Hematopoietic multipotent progenitor cell treated with erythropoietin and hydrocortisone succinate and interleukin-3 and kit ligand, for 6 days (in vitro differentiated cells): ENCODE data around the gene RNASE12.
"Not testable (repeated sequence)": the region's sequence is repeated elsewhere in the genome, so short reads cannot be mapped to it uniquely, and the experiment has no call there.

ENCODE experiments used
- DNase-seq: peaks from one replicate; pipeline ENCODE4 v3.0.0-alpha.2; 2015

The RNASE12 gene

DNA sequence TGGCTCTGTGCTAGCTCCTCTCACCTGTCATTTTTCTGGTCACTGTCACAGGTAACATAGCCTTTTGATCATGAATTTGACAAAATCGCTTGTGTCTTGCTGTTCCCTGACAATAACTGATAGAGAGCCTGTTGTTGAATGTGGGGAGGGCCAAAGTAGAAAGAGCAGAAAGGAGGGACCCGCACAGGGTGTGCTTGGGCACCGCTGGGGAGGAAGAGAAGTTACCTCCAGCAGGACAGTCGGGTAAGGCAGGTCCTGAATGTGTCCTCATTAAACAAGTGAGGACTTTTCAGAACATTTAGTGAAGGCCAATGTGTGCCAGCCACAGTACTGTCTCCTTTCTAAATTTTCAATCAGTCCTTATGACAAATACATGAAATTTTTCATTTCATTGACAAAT lies at the start of gene RNASE12:
TSS of gene RNASE12 (minus strand) at position 142 of the 400 bp plus-strand sequence. CDS start 653 bp downstream, outside the sequence.
- DNase-seq: no peak

DNA sequence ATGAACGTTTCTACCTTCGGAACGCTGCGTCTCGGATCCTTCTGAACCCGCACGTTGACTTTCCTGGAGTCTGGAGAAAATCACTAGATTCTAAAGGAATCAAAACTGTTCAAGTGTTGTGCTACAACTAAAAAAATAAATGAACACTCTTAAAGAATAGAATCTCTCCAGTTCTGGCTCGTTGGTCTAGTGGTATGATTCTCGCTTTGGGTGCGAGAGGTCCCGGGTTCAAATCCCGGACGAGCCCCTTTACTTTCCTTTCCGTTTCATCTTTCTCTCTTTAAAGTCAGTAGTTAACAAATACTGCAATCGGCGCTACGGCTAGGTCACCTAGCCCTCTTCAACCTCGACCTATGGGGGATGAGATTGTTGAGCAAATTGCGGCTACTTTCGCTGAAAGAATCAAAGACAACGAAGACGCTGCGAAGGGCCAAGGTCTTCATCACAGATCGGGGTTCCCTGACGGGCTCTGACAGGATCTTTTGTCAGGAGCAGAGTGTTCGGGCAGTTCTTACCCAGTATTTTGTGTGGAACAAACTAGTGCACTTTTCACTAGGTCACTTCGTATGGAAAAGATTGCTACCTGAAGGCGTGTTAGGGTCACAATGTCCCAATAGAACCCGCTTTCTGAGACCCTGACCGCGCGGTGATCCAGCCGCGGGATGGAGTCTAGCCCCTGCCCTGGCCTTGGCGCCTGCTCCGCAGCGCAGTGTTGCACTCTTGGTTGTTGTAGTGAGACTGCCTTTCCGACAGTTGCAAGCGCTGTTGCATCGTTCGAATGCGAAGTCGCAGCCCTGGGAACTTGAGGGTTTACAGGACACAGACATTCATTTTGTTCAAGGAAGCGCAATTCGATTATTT lies 41.9 kb upstream of the RNASE12 start:
- peak; percentile 92 for DNase-seq

DNA sequence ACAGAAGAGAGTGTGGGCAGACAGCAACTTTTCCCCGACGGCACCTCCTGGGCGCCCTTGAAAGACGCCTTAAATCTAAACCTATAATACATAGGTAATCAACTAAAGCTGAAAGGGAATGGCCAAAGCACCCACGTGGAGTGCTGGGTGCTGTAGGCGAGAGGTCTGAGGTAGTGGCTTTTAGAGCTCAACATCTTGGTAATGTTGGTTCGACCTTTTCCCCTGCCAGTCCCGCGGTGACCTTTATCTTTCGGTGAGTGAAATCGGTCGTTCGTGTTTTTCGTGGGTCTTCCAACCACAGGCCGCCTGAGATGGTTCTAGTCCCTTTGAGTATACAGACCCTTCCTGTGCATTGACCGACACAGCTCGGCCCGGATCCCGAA lies 41.3 kb upstream of the RNASE12 start:
- DNase-seq: peak; percentile 52

- peak; percentile 64 for DNase-seq
These were observed 40.8 kb upstream of the RNASE12 start for GRCh38 chr14:20631880-20632389.

DNA sequence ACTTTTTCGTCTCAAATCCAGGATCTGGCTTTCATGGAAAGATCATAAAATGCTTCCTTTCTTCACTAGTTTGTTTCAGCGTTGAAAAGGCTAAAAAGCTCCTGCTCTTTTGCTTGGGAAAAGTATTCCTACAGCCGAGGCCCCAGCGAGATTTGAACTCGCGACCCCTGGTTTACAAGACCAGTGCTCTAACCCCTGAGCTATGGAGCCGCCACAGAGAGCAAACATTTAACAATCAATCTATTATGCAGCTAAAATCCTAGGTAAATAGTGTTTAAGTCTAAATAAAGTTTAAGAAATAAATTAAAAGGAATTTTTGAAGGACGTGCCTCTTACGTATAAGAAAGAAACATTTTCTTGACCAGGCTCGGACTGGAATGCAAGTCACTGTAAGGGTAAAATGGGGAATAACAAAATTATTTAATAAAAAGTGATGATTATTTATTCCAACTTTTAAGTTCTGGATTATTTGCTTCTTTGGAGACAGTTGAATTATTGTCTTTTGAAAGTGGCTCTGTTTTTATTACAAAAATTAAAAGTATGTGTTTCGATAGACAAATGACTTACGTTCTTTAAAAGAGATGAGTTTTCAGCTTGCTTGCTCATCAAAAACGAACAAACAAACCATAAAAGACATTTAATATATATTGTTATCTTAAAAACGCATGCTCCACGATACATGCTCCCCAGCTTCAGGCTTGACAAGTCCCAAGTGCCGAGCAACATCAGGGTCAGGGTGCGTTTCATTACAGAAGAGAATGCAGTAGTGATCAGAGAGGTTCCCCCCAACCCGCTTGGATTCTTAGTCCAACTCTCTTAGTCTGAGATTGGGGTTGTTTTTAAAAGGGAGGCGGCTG lies 40.1 kb upstream of the RNASE12 start:
- peak; percentile 70 for DNase-seq

DNA sequence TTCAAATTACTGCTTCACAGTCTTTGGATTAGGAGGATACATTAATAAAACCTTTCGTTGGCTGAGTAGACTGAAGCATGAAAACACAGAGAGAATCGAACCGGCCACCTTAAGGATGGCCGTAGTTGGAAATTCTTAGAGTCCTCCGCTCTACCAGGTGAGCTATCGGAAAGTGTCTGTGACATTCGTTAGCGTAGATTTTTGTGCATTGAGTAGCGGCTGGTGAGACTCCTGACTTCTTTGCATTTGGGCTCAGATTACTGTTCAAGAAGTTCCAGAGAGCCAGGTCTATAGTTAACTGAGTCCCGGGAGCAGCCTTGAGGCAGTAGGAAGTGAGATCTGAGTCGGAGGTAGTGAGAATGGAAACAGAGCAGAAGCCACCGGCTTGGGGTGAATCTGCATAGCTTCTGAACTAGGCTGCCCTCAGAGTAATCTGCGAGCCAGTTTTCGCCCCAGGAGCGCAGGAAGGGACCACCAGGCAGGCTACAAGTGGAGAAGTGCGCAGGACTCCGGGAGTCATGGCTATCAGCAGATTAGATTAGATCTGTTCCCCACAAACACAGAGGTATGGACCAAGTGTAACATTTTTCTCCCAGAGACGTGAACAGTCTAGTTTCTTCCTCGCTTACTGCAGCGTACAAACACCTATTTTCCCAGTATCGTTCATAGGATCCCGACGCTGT lies 39.3 kb upstream of the RNASE12 start:
- DNase-seq: peak; percentile 79

GRCh38 chr14:20628063-20628854 lies 37.1 kb upstream of the RNASE12 start:
- DNase-seq: no peak

GRCh38 chr14:20627346-20628027 lies 36.3 kb upstream of the RNASE12 start:
- no peak for DNase-seq

- no peak for DNase-seq
These were observed 35.1 kb upstream of the RNASE12 start for GRCh38 chr14:20626274-20626673.

DNA sequence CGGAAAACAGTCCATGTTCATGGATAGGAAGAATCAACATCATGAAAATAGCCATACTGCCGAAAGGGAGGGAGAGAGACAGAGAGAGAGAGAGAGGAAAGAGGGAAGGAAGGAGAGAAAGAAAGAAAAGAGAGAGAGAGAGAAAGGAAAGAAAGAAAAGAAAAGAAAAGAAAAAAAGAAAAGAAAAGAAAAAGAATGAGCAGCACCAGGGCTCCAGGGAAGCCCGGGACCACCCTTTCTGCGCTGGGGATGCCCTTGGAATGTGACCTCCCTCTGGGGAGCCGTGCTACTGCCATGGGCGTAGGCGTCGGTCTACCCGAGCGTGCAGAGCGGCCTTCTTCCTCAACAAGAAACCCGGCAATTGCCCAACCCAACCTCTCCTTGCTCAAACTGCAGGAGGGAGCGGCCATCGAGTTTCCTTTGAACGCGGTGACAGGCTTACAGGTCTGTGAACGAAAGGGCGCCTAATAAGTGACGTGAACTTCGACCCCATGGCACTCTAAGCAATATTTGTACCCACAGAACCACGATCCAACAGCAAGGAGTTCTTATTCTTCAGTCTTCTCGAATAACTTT lies 33.4 kb upstream of the RNASE12 start:
- peak; percentile 92 for DNase-seq

- DNase-seq: peak; percentile 49
These were observed 32.6 kb upstream of the RNASE12 start for GRCh38 chr14:20623798-20624197.

DNA sequence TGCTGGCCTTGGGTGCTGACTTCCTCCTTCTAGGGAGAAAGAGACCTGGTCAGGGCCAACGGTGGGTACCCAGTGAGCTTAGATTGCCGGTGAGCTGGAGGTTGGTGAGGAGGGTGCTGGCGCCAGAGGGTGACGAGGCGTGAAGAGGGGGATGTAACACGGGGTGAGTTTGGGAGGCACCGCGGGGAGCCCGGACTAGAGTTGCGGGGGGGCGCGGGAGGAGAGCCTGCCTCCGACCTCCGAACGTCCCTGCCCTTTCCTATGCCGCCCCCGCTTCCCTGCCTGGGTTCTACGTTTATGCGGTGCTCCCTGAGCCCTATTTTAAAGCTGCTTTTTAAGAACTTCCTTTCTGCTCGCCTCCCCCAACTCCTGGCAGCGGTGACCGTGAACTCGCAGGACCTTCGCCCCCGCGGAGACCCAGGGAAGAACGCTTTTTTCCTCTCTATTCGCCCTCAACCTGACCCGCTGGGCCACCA lies 31.7 kb upstream of the RNASE12 start:
- DNase-seq: peak; percentile 40

GRCh38 chr14:20620798-20621478 lies 29.8 kb upstream of the RNASE12 start:
- no peak for DNase-seq

GRCh38 chr14:20619688-20620087 lies 28.5 kb upstream of the RNASE12 start:
- not testable (repeated sequence) for DNase-seq

GRCh38 chr14:20618271-20618749 lies 27.1 kb upstream of the RNASE12 start:
- DNase-seq: peak; percentile 36

GRCh38 chr14:20617138-20618003 lies 26.2 kb upstream of the RNASE12 start:
- peak; percentile 19 for DNase-seq

GRCh38 chr14:20615996-20616395 lies 24.8 kb upstream of the RNASE12 start:
- DNase-seq: no peak

- no peak for DNase-seq
These were observed 23.1 kb upstream of the RNASE12 start for GRCh38 chr14:20614038-20614840.
